K562 (cell line): Measurements from ENCODE around the gene PARS2. TPM values are rescaled to one million over a fixed set of nuclear protein-coding genes. Genes with fewer than 3 reads are reported as not detected.

Experiments used
- ATAC-seq: fragments of 200-7000 bp; cut with Tn5 transposase; 3 replicates; pipeline ENCODE4 v1.9.1; 2020; ENCODE audit warnings: moderate library complexity
- BruUV-seq: library from RNA; stranded (reverse); fragments of 400-500 nt; replicated peaks from 2 replicates; lab custom pipeline; 2021; lab: Mats Ljungman, UMichigan
- CTCF ChIA-PET: fragments of 300-600 bp; formaldehyde crosslinking; extraction: SDS; loops from one replicate; lab custom pipeline; 2021; ENCODE audit warnings: low intra/inter-chr PET ratio; lab: Yijun Ruan, JAX
- POLR2A ChIA-PET: fragments of 300-600, 350-650 bp; sonication (Branson Sonifier 250); formaldehyde crosslinking; extraction: SDS; loops from one replicate; lab custom pipeline; 2021; ENCODE audit warnings: antibody characterized with exemption, inconsistent platforms; lab: Yijun Ruan, JAX
- DNase-seq, 4 experiments: peaks; one replicate each; pipeline versions ENCODE4 v3.0.0 to v3.0.0-alpha.2; 2011 to 2018; ENCODE audit warnings: low spot score in 3 of 4, mixed read lengths in 3 of 4; ENCODE audit errors: extremely low read depth in 1 of 4
- FAIRE-seq: peaks from 2 replicates; lab custom pipeline; 2011; peaks lifted over from hg19 to GRCh38; lab: Jason Lieb, UNC
- H2AFZ ChIP-seq: 2 replicates; pipeline ENCODE4 v1.6.0; 2011; ENCODE audit warnings: low read depth, low read length, control low read depth, inconsistent platforms
- H3K27ac ChIP-seq: fragments of 200-600 bp; 3 replicates; pipeline ENCODE4 v1.8.0; 2011; ENCODE audit warnings: low read depth, mild to moderate bottlenecking, control low read depth, inconsistent platforms, low read length, moderate library complexity, mixed read lengths; ENCODE audit errors: extremely low read depth
- H3K27me3 ChIP-seq, 2 experiments: fragments of 300-600 bp in 1 of 2; 2 replicates in 1 of 2; 3 replicates in 1 of 2; pipeline versions ENCODE4 v1.6.0 to v1.8.0; 2011; ENCODE audit warnings: inconsistent platforms in 2 of 2, low read length in 2 of 2, mild to moderate bottlenecking in 1 of 2, mixed read lengths in 1 of 2, moderate library complexity in 1 of 2; ENCODE audit not compliant: control insufficient read depth in 2 of 2, insufficient read depth in 2 of 2
- H3K36me3 ChIP-seq: fragments of 300-600 bp; 3 replicates; pipeline ENCODE4 v1.8.0; 2011; ENCODE audit warnings: mild to moderate bottlenecking, low read length, inconsistent platforms; ENCODE audit not compliant: control insufficient read depth, insufficient read depth
- H3K4me1 ChIP-seq, 2 experiments: fragments of 200-600 bp in 1 of 2; replicated peaks in 1 of 2; 2 replicates in 1 of 2; 3 replicates in 1 of 2; pipeline versions ENCODE4 v1.5.1 to v1.8.0; 2011; ENCODE audit warnings: inconsistent platforms in 2 of 2, low read length in 2 of 2, mild to moderate bottlenecking in 1 of 2, mixed read lengths in 1 of 2, moderate library complexity in 1 of 2; ENCODE audit not compliant: control insufficient read depth in 2 of 2, insufficient read depth in 2 of 2
- H3K4me2 ChIP-seq: 2 replicates; pipeline ENCODE4 v1.6.1; 2011; ENCODE audit warnings: low read length, control low read depth, inconsistent platforms, mixed read lengths; ENCODE audit not compliant: insufficient read depth
- H3K4me3 ChIP-seq: fragments of 200-600 bp; sonication (generic), shearing (Covaris generic); 2 replicates; pipeline ENCODE4 v1.5.1; 2016; ENCODE audit warnings: control low read depth, inconsistent platforms
- H3K79me2 ChIP-seq: fragments of 200-600 bp; 3 replicates; pipeline ENCODE4 v1.8.0; 2011; ENCODE audit warnings: low read length, inconsistent platforms; ENCODE audit not compliant: control insufficient read depth, insufficient read depth
- H3K9ac ChIP-seq, 2 experiments: 2 replicates each; pipeline versions ENCODE4 v1.6.0 to v1.6.1; 2011; ENCODE audit warnings: low read depth in 2 of 2, low read length in 2 of 2, control low read depth in 1 of 2, inconsistent platforms in 1 of 2, mild to moderate bottlenecking in 1 of 2, mixed read lengths in 1 of 2; ENCODE audit not compliant: insufficient read depth in 1 of 2
- H3K9me1 ChIP-seq: one replicate; pipeline ENCODE4 v1.6.0; 2011; ENCODE audit warnings: inconsistent platforms, mild to moderate bottlenecking, low read length, moderate library complexity; ENCODE audit not compliant: control insufficient read depth, insufficient read depth
- H3K9me3 ChIP-seq: replicated peaks from 2 replicates; pipeline ENCODE4 v1.5.1; 2011; ENCODE audit warnings: low read depth, low read length, inconsistent platforms; ENCODE audit not compliant: control insufficient read depth, insufficient read depth
- H4K20me1 ChIP-seq: replicated peaks from 2 replicates; pipeline ENCODE4 v1.6.1; 2011; ENCODE audit warnings: low read length, inconsistent platforms, mixed read lengths; ENCODE audit not compliant: control insufficient read depth, insufficient read depth
- C11orf30 ChIP-seq: fragments of 450-650 bp; IDR thresholded peaks from 2 replicates; pipeline ENCODE4 v1.6.1; 2016; ENCODE audit warnings: low read depth, mild to moderate bottlenecking
- E2F6 ChIP-seq, 2 experiments: IDR thresholded peaks; 2 replicates each; pipeline ENCODE4 v1.6.1; 2011; ENCODE audit warnings: borderline replicate concordance in 1 of 2, control low read depth in 1 of 2, low read depth in 1 of 2, low read length in 1 of 2, mild to moderate bottlenecking in 1 of 2, mixed read lengths in 1 of 2, moderate library complexity in 1 of 2; ENCODE audit not compliant: insufficient read depth in 1 of 2, insufficient read length in 1 of 2, poor library complexity in 1 of 2, severe bottlenecking in 1 of 2; ENCODE audit errors: extremely low read depth in 1 of 2
- ESRRB ChIP-seq: fragments of 250-450 bp; sonication (Bioruptor Pico); IDR thresholded peaks from 2 replicates; pipeline ENCODE4 v1.5.0; 2020; ENCODE audit warnings: mild to moderate bottlenecking, moderate library complexity, borderline replicate concordance
- ETS2 ChIP-seq: IDR thresholded peaks from 2 replicates; pipeline ENCODE4 v1.6.1; 2016; ENCODE audit warnings: borderline replicate concordance, missing genetic modification characterization, mild to moderate bottlenecking, moderate library complexity, missing compliant biosample characterization; ENCODE audit not compliant: poor library complexity, severe bottlenecking
- HES1 ChIP-seq: fragments of 450-650 bp; IDR thresholded peaks from 2 replicates; pipeline ENCODE4 v1.6.1; 2016; ENCODE audit warnings: low read depth, mild to moderate bottlenecking, moderate library complexity
- IRF2 ChIP-seq: sonication (generic); formaldehyde crosslinking; IDR thresholded peaks from 2 replicates; pipeline ENCODE4 v1.8.1; 2022; ENCODE audit warnings: mild to moderate bottlenecking, missing genetic modification reagents
- KAT8 ChIP-seq: fragments of 450-650 bp; IDR thresholded peaks from 2 replicates; pipeline ENCODE4 v1.6.1; 2016; ENCODE audit warnings: low read depth, mild to moderate bottlenecking
- NFIX ChIP-seq: fragments of 250-450 bp; sonication (Bioruptor Pico); IDR thresholded peaks from 2 replicates; pipeline ENCODE4 v1.4.0; 2020; ENCODE audit warnings: low read depth, mild to moderate bottlenecking, moderate library complexity
- NFXL1 ChIP-seq: fragments of 450-650 bp; formaldehyde crosslinking; IDR thresholded peaks from 2 replicates; pipeline ENCODE4 v1.4.0; 2021; ENCODE audit warnings: mild to moderate bottlenecking
- PKNOX1 ChIP-seq: fragments of 450-650 bp; IDR thresholded peaks from 2 replicates; pipeline ENCODE4 v1.6.1; 2016
- POLR2B ChIP-seq: fragments of 450-650 bp; IDR thresholded peaks from 2 replicates; pipeline ENCODE4 v1.6.1; 2018; ENCODE audit warnings: low read depth; ENCODE audit not compliant: partially characterized antibody
- SMARCB1 ChIP-seq: IDR thresholded peaks from 2 replicates; pipeline ENCODE4 v1.6.1; 2011; ENCODE audit warnings: improper control_type of control experiment, low read depth; ENCODE audit not compliant: insufficient read length
- TBL1XR1 ChIP-seq, 2 experiments: IDR thresholded peaks; 2 replicates each; pipeline ENCODE4 v1.6.1; 2012; ENCODE audit warnings: improper control_type of control experiment in 2 of 2, low read length in 2 of 2, mild to moderate bottlenecking in 1 of 2
- TCF7 ChIP-seq: sonication (generic); IDR thresholded peaks from 2 replicates; pipeline ENCODE4 v1.6.1; 2016; ENCODE audit warnings: antibody characterized with exemption, borderline replicate concordance
- TEAD4 ChIP-seq, 2 experiments: sonication (generic) in 1 of 2; formaldehyde crosslinking in 1 of 2; IDR thresholded peaks; 2 replicates each; pipeline versions ENCODE4 v1.6.1 to v1.8.0; 2012 to 2022; ENCODE audit warnings: borderline replicate concordance in 1 of 2, inconsistent platforms in 1 of 2, low read length in 1 of 2, mild to moderate bottlenecking in 1 of 2, missing genetic modification reagents in 1 of 2
- TRIM24 ChIP-seq, 2 experiments: fragments of 450-650 bp; IDR thresholded peaks; 2 replicates each; pipeline ENCODE4 v1.6.1; 2016
- ZFPM2 ChIP-seq: fragments of 250-450 bp; sonication (Bioruptor Pico); IDR thresholded peaks from 2 replicates; pipeline ENCODE4 v1.5.1; 2022; ENCODE audit warnings: mild to moderate bottlenecking
- ZNF696 ChIP-seq: fragments of 250-450 bp; sonication (Bioruptor Pico); conservative IDR thresholded peaks from 2 replicates; pipeline ENCODE4 v1.4.0; 2020; ENCODE audit warnings: mild to moderate bottlenecking, moderate library complexity
- WGBS: fragments of 100-300 bp; shearing (Covaris generic); methylation state at CpG from one replicate; pipeline ENCODE4 v1.1.6; 2016; ENCODE audit warnings: low coverage, mixed read lengths; ENCODE audit not compliant: insufficient coverage; ENCODE audit errors: missing lambda C conversion rate; 5-methylcytosine and 5-hydroxymethylcytosine counted together
- in situ Hi-C: fragments of 300-500 bp; cut with MboI; formaldehyde crosslinking; loops from 4 replicates; pipeline ENCODE4 v1.15.0; 2018; ENCODE audit warnings: inconsistent platforms, mixed read lengths
- intact Hi-C: fragments of 100-400 bp; cut with micrococcal nuclease; formaldehyde crosslinking; loops from 2 replicates; pipeline ENCODE4 v1.14.2; 2022
- polyA plus RNA-seq, 8 experiments: library from polyadenylated mRNA; depleted of rRNA in 4 of 8; stranded (reverse) in 5 of 8; unstranded in 3 of 8; fragments of >200 nt; fragmentation: Nextera tagmentation in 2 of 8; fragmentation: Illumina TruSeq in 1 of 8; extraction: Ambion mirVana in 2 of 8; extraction: Trizol in 1 of 8; gene quantifications; 2 replicates each; pipeline versions ENCODE4 v1.2.1 to v1.2.3, GENCODE V29; 2011 to 2014; ENCODE audit warnings: inconsistent platforms in 1 of 8, missing spikeins in 1 of 8
- total RNA-seq, 7 experiments: library from RNA; depleted of rRNA in 6 of 7; stranded (reverse); fragments of >200 nt in 6 of 7; fragmentation: Illumina TruSeq in 2 of 7; extraction: Trizol in 2 of 7; gene quantifications; 2 replicates each; pipeline versions ENCODE4 v1.2.1 to v1.2.3, GENCODE V29; 2011 to 2021; ENCODE audit warnings: low replicate concordance in 1 of 7

The PARS2 gene
- total and polyA plus RNA-seq, 9 of the 15 experiments (the other 6 are each of a cell fraction or from before 2014, with no cell fraction given): 6.3 to 12.4 (median 7.9) TPM

GRCh38 chr1:54808443-54809207 lies 44.3 kb upstream of the PARS2 start (continued):
- TF ChIP-seq E2F6 (IDR thresholded peaks at IDR 0.05; ENCODE audit: borderline replicate concordance in 1 of 2, extremely low read depth in 1 of 2, insufficient read depth in 1 of 2, insufficient read length in 1 of 2, low read depth in 1 of 2, low read length in 1 of 2, poor library complexity in 1 of 2, severe bottlenecking in 1 of 2) (no peak), ZNF696 (CRISPR knock-in tag) (no peak), ZFPM2 (CRISPR knock-in tag) (no peak), C11orf30 (no peak)

- ChIA-PET POLR2A (interaction anchor here (0.7 kb wide), 1 partner anchor 686 kb away, joined by 4 read pairs; no protein-coding TSS in a partner anchor), CTCF (interaction anchor here (0.6 kb wide), 1 partner anchor 137 kb away, joined by 3 read pairs; no protein-coding TSS in a partner anchor)
- Histone ChIP-seq H2AFZ (no peak overlapping the region), H3K9me1 (no peaks in the 10 kb centered on the region), H3K9ac (no peak overlapping the region), H3K4me2 (no peak overlapping the region), H3K79me2 (no peaks in the 10 kb centered on the region), H3K9me3 (no peaks in the 10 kb centered on the region), H3K36me3 (no peaks in the 10 kb centered on the region), H3K4me1 (peaks cover 0 to 6% of the 10 kb centered on the region in 2 experiments; a peak in 1 of 5 replicates), H3K27ac (no peak overlapping the region), H3K4me3 (no peak overlapping the region), H4K20me1 (peaks cover 9% of the 10 kb centered on the region; the same call in 1 of the 2 replicates), H3K27me3 (peaks cover 7 to 44% of the 10 kb centered on the region in 2 experiments; a peak in 4 of 5 replicates)
- ATAC-seq: no peak
- no TSS peak for BruUV-seq
- in situ Hi-C loops: no loop called here
- intact Hi-C loops: no loop called here
- FAIRE-seq: no peak
- DNase-seq: no peak
- WGBS: 12% methylated on average over 7 of the region's 7 CpGs
- TF ChIP-seq POLR2B (no peak), ETS2 (tag) (no peak), SMARCB1 (no peak), IRF2 (no peak), ESRRB (CRISPR knock-in tag) (no peak), TRIM24 (IDR thresholded peaks at IDR 0.05) (no peak), KAT8 (no peak), TEAD4 (IDR thresholded peaks at IDR 0.05; ENCODE audit: low read length) (no peak), TEAD4 (CRISPR knock-in tag; IDR thresholded peaks at IDR 0.05; ENCODE audit: borderline replicate concordance) (no peak), HES1 (no peak), NFXL1 (CRISPR knock-in tag) (no peak), NFIX (CRISPR knock-in tag) (no peak), PKNOX1 (no peak), TCF7 (no peak), TBL1XR1 (IDR thresholded peaks at IDR 0.05; ENCODE audit: low read length in 2 of 2) (no peak)
These were observed 43.4 kb upstream of the PARS2 start for GRCh38 chr1:54807756-54808155.
